GM12875 (cell line): ENCODE data around the gene PIGT.

ENCODE experiments used
- H3K4me3 ChIP-seq: one replicate; pipeline ENCODE4 v1.5.1; 2011; ENCODE audit warnings: low read depth, low read length, control low read depth
- CTCF ChIP-seq: IDR thresholded peaks from 2 replicates; pipeline ENCODE4 v1.5.1; 2011; ENCODE audit warnings: low read depth, mild to moderate bottlenecking, control low read depth, inconsistent platforms, low read length, moderate library complexity, borderline replicate concordance; ENCODE audit not compliant: insufficient read depth

PIGT gene

DNA sequence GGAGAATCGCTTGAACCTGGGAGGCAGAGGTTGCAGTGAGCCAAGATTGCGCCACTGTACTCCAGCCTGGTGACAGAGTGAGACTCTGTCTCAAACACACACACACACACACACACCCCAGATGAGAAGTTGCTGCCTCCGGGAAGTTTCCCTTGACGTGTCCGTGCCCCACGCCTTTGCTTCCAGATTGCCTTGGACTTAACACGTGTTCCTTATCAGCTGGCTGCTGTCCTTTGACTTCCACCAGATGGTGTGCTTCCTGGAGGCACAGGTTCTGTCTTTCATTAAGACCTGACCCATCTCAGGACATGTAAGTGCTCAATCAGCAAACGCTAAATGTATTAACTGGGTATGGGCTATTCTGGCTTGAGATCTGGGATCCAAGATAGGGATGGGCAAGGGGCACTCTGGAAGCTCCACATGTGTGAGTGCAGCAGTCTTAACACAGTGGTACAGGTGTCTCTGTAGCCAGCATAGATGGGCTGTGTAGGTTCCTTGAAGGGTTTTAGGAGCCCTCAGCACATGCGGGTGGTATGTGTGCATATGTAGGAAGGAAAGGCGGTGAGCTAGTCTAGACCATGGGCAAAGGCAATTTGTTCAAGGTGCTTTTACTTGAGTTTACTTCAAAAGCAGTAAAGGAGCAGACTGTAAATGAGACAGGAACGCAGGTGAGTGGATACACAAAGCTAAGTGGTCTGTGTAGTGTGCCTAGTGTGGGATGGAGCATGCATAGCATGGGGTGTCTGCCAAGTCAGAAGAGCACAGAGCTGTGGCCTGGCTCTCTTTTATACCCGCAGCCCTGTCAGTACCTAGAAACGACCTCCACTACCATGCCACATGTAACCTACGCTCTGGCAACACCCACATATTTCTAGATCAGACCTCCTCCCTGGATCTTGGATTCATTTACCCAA is 11.6 kb downstream of the PIGT start:
- no peak overlapping the region for H3K4me3 ChIP-seq
- TF ChIP-seq CTCF = no peak

- no peak overlapping the region for H3K4me3 ChIP-seq
- no peak for TF ChIP-seq CTCF
These were observed 13.7 kb downstream of the PIGT start for GRCh38 chr20:45429618-45430017.

GRCh38 chr20:45432294-45432693 is 16.4 kb downstream of the PIGT start:
- no peak for TF ChIP-seq CTCF
- H3K4me3 ChIP-seq = no peak overlapping the region

- no peak overlapping the region for H3K4me3 ChIP-seq
These were observed 17.4 kb downstream of the PIGT start for GRCh38 chr20:45433316-45433715.

GRCh38 chr20:45433976-45434375 is 18.0 kb downstream of the PIGT start:
- TF ChIP-seq CTCF = no peak
- no peak overlapping the region for H3K4me3 ChIP-seq

More at GRCh38 chr20:45433316-45433715, 17.4 kb downstream of the PIGT start:
- TF ChIP-seq CTCF = no peak

GRCh38 chr20:45436732-45437485 is 21.0 kb downstream of the PIGT start:
- peak overlapping the region; percentile 3 for H3K4me3 ChIP-seq
- TF ChIP-seq CTCF = peak; percentile 92
